Middle frontal gyrus (tissue), 1 donor: Measurements from ENCODE around the gene ZGPAT.

Source experiments
- DNase-seq: peaks from one replicate; pipeline ENCODE4 v3.0.0-alpha.2; 2015; ENCODE audit warnings: low spot score; ENCODE audit errors: extremely low spot score

Gene ZGPAT

DNA sequence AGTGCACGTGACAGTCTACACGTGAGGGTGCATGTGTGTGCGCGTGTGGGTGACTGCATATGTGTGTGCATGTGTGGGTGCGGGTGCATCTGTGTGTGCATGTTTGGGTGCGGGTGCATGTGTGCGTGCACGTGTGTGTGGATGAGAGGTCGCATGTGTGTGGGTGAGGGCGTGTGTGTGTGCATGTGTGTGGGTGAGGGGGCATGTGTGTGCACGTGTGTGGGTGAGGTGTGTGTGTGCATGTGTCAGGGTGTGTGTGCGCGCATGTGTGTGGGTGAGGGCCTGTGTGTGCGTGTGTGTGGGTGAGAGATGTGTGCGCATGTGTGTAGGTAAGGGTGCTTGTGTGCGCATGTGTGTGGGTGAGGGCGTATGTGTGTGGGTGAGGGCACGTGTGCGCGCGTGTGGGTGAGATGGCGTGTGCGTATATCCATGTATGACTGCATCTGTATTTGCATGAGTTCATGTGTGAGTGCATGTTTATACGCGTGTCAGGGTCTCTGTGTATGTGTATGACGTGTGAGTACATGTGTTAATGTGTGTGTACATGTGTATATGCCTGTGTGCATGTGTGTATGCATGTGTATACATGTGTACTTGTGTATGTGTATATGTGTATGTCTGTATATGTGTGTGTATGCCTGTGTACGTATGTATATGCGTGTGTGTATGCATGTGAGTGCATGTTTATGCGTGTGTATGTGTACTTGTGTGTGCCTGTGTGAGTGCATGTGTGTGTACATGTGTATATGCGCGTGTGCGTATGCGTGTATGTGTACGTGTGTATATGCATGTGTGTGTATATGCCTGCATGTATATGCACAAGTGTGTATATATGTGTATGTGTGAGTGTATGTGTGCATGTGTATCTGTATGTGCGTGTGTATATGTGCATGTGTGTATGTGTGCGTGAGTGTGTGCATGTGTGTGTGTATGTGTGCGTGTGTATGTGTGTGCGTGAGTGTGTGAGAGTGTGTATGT is 24.6 kb downstream of the ZGPAT start:
- DNase-seq, result no peak

DNA sequence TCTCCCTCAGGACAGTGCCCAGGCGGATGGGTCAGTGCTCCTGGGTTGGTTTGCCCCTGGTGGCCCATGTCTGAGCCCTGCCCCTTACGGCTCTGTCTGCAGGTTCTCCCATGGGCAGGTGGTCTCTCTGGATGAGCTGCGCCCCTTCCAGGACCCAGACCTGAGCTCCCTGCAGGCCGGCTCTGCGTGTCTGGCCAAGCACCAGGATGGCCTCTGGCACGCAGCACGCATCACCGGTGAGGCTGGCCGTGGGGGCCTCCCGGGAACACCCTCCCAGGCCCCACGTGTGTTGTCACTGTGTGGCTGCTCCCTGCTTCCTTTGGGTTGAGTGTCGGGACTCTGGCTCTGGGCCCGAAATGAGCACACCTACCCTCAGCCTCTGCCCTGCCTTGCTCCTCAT is 25.3 kb downstream of the ZGPAT start:
- no peak for DNase-seq

GRCh38 chr20:63733579-63734081 is 25.8 kb downstream of the ZGPAT start:
- DNase-seq, result no peak

DNA sequence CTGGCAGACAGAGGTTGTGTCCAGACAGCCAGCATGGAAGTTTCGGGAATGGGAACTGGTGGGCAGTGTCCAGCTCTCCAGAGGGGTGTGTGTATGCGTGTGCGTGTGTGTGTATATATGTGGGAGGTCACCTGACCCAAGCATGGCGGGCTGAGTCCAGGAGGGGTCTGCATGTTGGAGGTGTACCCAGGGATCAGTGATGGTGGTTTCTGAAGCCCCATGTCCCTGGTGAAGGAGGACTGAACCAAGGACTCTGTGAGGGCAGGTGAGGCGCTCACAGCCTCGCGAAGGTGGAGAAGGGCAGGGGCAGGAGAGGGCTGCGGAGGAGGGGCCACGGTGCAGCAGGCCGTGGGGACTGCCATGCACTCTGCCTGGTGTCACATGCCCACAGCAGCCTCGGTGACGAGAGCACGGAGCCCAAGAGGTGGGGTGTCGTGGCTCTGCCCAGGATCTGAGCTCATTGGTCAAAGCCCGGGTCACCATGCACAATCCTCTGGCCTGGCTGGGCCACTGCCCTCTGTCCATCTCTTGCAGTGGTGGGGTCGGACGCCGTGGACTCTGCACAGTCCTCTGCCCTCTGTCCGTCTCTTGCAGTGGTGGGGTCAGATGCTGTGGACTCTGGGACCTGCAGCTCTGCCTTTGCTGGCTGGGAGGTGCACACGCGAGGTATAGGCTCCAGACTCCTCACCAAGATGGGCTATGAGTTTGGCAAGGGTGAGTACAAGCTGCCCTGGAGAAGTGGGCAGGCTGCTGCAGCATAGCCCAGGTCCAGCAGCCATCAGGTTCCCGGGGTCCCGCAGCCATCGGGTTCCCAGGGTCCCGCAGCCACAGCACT is 26.5 kb downstream of the ZGPAT start:
- DNase-seq, result no peak

DNA sequence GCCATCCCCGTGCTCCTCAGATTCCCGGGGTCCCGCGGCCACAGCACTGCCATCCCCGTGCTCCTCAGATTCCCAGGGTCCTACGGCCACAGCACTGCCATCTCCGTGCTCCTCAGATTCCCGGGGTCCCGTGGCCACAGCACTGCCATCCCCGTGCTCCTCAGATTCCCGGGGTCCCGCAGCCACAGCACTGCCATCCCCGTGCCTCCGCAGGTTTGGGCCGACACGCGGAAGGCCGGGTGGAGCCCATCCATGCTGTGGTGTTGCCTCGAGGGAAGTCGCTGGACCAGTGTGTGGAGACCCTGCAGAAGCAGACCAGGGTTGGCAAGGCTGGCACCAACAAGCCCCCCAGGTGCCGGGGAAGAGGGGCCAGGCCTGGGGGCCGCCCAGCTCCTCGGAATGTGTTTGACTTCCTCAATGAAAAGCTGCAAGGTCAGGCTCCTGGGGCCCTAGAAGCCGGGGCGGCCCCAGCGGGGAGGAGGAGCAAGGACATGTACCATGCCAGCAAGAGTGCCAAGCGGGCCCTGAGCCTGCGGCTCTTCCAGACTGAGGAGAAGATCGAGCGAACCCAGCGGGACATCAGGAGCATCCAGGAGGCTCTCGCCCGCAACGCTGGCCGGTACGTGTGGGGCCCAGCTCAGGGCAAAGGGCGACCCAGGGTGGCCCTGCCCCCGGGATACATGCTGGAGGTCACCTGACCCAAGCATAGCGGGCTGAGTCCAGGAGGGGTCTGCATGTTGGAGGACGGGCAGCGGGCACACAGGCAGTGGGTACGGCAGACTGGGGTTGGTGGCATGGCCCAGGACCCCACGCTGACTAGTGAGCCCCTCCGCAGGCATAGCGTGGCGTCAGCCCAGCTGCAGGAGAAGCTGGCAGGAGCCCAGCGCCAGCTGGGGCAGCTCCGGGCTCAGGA is 27.4 kb downstream of the ZGPAT start:
- DNase-seq, result no peak

- DNase-seq, result no peak
Measured at GRCh38 chr20:63735859-63736718, 28.2 kb downstream of the ZGPAT start, which contains the start of gene LIME1. Gene LIME1 (plus strand): TSS chr20:63736664. CDS start chr20:63737550, 886 bp downstream.

GRCh38 chr20:63736893-63737694 is 29.3 kb downstream of the ZGPAT start:
- no peak for DNase-seq

GRCh38 chr20:63737695-63737944 is 29.8 kb downstream of the ZGPAT start:
- DNase-seq, result no peak

DNA sequence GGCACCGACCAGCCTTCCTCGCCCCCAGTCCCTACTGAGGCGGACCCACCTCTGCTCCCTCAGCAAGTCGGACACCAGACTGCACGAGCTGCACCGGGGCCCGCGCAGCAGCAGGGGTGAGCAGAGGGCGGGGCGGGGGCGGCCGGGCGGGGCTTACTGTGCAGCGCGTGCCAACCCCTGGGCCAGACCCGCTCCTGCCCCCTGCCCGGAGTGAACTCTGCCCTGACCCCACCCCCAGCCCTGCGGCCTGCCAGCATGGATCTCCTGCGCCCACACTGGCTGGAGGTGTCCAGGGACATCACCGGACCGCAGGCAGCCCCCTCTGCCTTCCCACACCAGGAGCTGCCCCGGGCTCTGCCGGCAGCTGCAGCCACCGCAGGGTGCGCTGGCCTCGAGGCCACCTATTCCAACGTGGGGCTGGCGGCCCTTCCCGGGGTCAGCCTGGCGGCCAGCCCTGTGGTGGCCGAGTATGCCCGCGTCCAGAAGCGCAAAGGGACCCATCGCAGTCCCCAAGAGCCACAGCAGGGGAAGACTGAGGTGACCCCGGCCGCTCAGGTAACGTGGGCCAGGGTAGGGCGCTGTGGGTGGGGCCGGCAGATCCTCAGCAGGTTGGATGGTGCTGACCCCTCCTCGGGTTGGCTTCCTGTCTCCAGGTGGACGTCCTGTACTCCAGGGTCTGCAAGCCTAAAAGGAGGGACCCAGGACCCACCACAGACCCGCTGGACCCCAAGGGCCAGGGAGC is 30.3 kb downstream of the ZGPAT start:
- no peak for DNase-seq

DNA sequence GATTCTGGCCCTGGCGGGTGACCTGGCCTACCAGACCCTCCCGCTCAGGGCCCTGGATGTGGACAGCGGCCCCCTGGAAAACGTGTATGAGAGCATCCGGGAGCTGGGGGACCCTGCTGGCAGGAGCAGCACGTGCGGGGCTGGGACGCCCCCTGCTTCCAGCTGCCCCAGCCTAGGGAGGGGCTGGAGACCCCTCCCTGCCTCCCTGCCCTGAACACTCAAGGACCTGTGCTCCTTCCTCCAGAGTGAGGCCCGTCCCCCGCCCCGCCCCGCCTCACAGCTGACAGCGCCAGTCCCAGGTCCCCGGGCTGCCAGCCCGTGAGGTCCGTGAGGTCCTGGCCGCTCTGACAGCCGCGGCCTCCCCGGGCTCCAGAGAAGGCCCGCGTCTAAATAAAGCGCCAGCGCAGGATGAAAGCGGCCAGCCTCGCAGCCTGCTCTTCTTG is 30.9 kb downstream of the ZGPAT start:
- DNase-seq, result no peak

DNA sequence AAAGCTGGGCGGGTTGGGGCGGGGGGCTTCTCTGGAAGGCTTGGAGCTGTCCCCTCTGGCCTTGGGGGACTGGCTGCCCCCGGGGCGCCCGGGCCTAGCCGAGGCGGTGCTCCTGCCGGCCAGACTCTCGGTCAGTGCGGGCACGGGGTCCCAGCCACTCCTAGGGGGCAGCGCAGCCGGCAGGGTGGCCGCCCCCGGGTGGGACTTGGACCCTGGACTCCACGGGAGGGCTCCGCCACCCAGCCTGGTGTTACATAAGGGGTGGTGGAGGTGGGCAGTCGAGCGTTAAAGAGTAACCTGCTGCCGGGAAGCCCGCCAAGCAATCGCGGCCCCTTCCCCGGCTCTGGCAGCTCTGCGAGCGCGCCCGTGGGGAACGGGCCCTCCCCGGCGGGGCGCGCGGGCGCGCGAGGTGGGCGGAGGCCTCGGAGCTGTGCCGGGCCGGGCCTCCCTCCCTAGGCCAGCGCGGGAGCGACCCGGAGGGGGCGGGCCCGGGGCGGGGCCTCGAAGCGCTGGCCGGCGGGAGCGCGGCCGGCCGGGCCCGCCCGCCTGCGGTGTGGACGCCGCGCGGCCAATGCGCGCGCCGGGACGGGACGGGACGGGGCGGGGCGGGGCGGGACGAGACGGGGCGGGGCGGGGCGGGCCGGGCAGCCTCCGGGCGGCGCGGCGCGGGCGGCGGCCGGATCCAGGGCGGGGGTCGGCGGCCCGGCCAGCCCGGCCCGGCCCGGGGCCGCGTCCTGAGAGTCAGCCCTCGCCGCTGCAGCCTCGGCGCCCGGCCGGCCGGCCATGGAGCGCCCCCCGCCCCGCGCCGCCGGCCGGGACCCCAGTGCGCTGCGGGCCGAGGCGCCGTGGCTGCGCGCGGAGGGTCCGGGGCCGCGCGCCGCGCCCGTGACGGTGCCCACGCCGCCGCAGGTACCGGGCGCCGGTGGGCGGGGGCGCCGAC is 31.6 kb downstream of the ZGPAT start, which contains the start of gene SLC2A4RG:
Gene SLC2A4RG, plus strand, starts transcription at position 647 of the 940 bp plus-strand sequence. Its CDS starts 137 bp downstream, at position 784.
- DNase-seq, result peak; percentile 76

DNA sequence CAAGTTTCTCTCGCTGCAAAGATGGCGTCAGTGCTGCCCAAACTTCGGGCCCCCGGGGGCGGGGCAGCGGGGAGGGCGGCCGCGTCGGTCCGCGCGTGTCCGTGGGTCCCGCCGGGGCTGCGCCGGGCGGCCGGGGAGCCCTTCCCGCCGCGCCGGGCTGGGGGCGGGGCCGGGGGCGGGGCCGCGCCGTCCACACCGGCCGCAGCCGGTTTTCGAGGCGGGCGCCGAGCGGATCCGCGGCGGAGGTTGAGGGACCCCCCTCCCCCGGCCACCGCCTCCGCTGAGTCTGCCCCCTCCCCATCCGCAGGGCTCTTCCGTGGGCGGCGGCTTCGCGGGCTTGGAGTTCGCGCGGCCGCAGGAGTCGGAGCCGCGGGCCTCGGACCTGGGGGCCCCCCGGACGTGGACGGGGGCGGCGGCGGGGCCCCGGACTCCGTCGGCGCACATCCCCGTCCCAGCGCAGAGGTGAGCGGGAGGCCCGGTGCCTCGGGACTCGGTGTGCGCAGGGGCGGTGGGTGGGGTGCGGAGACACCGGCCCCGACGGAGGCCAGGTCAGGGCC is 32.3 kb downstream of the ZGPAT start:
- no peak for DNase-seq

DNA sequence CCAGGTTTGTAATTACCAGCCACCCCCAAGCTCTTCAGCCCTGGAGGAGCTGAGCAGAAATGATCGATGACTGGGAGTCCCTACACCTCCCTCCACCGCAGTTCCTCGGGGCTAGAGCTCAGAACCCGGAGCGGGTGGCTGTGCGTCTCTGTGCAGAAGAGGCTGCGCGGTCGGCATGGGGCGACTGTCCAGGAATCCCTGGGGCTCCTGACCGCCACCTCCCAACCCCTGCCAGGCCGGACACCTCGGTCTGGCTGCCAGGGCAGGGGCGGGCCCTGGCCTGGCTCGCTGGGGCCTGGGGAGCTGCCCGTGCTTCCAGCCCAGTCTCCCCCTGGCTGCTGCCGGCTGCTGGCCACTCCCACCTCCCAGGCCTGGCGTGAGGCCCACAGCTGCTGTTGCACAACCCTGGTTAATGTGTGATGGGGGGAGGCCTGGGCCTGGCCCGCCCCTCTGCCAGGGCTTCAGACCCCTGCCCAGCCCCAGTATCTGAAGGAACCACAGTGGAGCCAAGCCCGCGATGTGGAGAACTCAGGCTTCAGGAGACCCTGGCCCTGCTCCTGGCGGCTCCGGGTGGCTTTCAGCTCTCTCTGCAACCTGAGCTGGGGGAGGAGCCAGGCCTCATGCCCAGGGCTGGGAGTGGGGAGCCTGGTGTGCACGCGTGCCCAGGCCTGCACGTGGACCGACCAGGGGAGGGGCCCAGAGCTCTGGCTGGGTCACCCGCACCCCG is 33.0 kb downstream of the ZGPAT start:
- no peak for DNase-seq

DNA sequence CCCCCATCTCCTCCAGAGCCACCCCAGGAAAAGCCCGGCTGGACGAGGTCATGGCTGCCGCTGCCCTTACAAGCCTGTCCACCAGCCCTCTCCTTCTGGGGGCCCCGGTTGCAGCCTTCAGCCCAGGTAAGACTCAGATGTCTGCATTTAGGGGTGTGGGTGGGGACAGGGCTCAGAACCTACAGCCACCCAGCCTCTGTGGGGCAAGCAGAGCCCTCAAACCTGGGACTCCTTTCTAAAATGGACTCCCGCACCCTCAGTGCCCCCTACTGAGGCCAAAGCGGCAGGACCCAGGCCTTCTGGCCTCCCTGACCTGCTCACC is 33.5 kb downstream of the ZGPAT start:
- no peak for DNase-seq

GRCh38 chr20:63741676-63742380 is 34.0 kb downstream of the ZGPAT start:
- DNase-seq, result no peak
